AG04450 (cell line): ENCODE measurements around the gene SERPINA3. TPM values are rescaled to one million over a fixed set of nuclear protein-coding genes. Genes with fewer than 3 reads are reported as not detected.

ENCODE experiments used
- CTCF ChIA-PET: fragments of 300-600, 350-600 bp; formaldehyde crosslinking; extraction: SDS; loops from one replicate; lab custom pipeline; 2022; ENCODE audit warnings: antibody characterized with exemption, inconsistent platforms; lab: Charles Lee
- POLR2A ChIA-PET: fragments of 350-600 bp; formaldehyde crosslinking; extraction: SDS; loops from one replicate; lab custom pipeline; 2021; ENCODE audit warnings: antibody characterized with exemption, inconsistent platforms; lab: Yijun Ruan, JAX
- DNase-seq: peaks from one replicate; pipeline ENCODE4 v3.0.0-alpha.2; 2011; ENCODE audit warnings: low read depth, low spot score
- H3K27ac ChIP-seq: one replicate; pipeline ENCODE4 v1.5.1; 2012; ENCODE audit warnings: low read depth, low read length, control low read depth
- H3K27me3 ChIP-seq: one replicate; pipeline ENCODE4 v1.6.0; 2012; ENCODE audit warnings: low read length; ENCODE audit not compliant: control insufficient read depth, insufficient read depth
- H3K4me3 ChIP-seq: 2 replicates; pipeline ENCODE4 v1.5.1; 2011; ENCODE audit warnings: mild to moderate bottlenecking, low read depth, low read length, control low read depth
- H3K9me3 ChIP-seq: 2 replicates; pipeline ENCODE4 v1.5.1; 2012; ENCODE audit warnings: low read length; ENCODE audit not compliant: control insufficient read depth, insufficient read depth
- CTCF ChIP-seq: IDR thresholded peaks from 2 replicates; pipeline ENCODE4 v1.5.1; 2011; ENCODE audit warnings: low read depth, low read length, control low read depth, inconsistent platforms
- polyA plus RNA-seq: library from polyadenylated mRNA; depleted of rRNA; stranded (reverse); fragments of >200 nt; gene quantifications from 2 replicates; pipeline ENCODE4 v1.2.3, GENCODE V29; 2011

Gene SERPINA3
- polyA plus RNA-seq, 1 experiment, result 1.8 TPM

GRCh38 chr14:94659256-94659655, 47.1 kb downstream of the SERPINA3 start:
- Histone ChIP-seq H3K4me3 (no peak overlapping the region), H3K27me3 (no peaks in the 10 kb centered on the region), H3K27ac (no peak overlapping the region), H3K9me3 (no peaks in the 10 kb centered on the region; the same call in 1 of the 2 replicates)
- POLR2A ChIA-PET, result no interaction called here
- CTCF ChIA-PET, result interaction anchor here (1.1 to 1.5 kb wide), 2 partner anchors 31 to 173 kb away, joined by 3 read pairs; no protein-coding TSS in a partner anchor
- TF ChIP-seq CTCF, result no peak
- DNase-seq, result no peak

GRCh38 chr14:94659901-94660300, 47.7 kb downstream of the SERPINA3 start:
- Histone ChIP-seq H3K27me3 (no peaks in the 10 kb centered on the region), H3K9me3 (no peaks in the 10 kb centered on the region; the same call in 1 of the 2 replicates), H3K4me3 (no peak overlapping the region), H3K27ac (no peak overlapping the region)
- CTCF ChIA-PET, result interaction anchor here (0.6 to 1.5 kb wide), 2 partner anchors 29 to 30 kb away, joined by 3 to 5 read pairs; no protein-coding TSS in a partner anchor
- TF ChIP-seq CTCF, result no peak
- no peak for DNase-seq
- POLR2A ChIA-PET, result no interaction called here

GRCh38 chr14:94660306-94660946, 48.2 kb downstream of the SERPINA3 start:
- Histone ChIP-seq H3K27ac (no peak overlapping the region), H3K27me3 (no peaks in the 10 kb centered on the region), H3K4me3 (no peak overlapping the region), H3K9me3 (no peaks in the 10 kb centered on the region; the same call in 1 of the 2 replicates)
- ChIA-PET POLR2A (no interaction called here), CTCF (interaction anchor here (0.6 to 1.5 kb wide), 2 partner anchors 28 to 29 kb away, joined by 3 to 5 read pairs; no protein-coding TSS in a partner anchor)
- no peak for DNase-seq
- no peak for TF ChIP-seq CTCF

GRCh38 chr14:94663538-94663937, 51.3 kb downstream of the SERPINA3 start:
- POLR2A ChIA-PET, result no interaction called here
- H3K27me3 ChIP-seq, result no peaks in the 10 kb centered on the region
- no peaks in the 10 kb centered on the region; the same call in 1 of the 2 replicates for H3K9me3 ChIP-seq
- H3K4me3 ChIP-seq, result no peak overlapping the region
- no peak overlapping the region for H3K27ac ChIP-seq
- TF ChIP-seq CTCF, result no peak
- no peak for DNase-seq
- CTCF ChIA-PET, result no interaction called here

GRCh38 chr14:94663965-94664704, 51.9 kb downstream of the SERPINA3 start:
- H3K9me3 ChIP-seq, result no peaks in the 10 kb centered on the region; the same call in 1 of the 2 replicates
- no peak overlapping the region for H3K4me3 ChIP-seq
- no peaks in the 10 kb centered on the region for H3K27me3 ChIP-seq
- CTCF ChIA-PET, result no interaction called here
- DNase-seq, result no peak
- POLR2A ChIA-PET, result no interaction called here
- no peak for TF ChIP-seq CTCF
- no peak overlapping the region for H3K27ac ChIP-seq
